HG02623 (cell line): ENCODE measurements around the gene PRIM2.
A peak's percentile ranks its signal among the peaks of the same experiment; 100 is the strongest.
"Not testable (repeated sequence)": the region's sequence is repeated elsewhere in the genome, so short reads cannot be mapped to it uniquely, and the experiment has no call there.

Source experiments
- ATAC-seq: cut with Tn5 transposase; IDR thresholded peaks from one replicate; pipeline ENCODE4 v1.9.1; 2021; ENCODE audit warnings: moderate library complexity; ENCODE audit not compliant: unreplicated experiment

The PRIM2 gene

DNA sequence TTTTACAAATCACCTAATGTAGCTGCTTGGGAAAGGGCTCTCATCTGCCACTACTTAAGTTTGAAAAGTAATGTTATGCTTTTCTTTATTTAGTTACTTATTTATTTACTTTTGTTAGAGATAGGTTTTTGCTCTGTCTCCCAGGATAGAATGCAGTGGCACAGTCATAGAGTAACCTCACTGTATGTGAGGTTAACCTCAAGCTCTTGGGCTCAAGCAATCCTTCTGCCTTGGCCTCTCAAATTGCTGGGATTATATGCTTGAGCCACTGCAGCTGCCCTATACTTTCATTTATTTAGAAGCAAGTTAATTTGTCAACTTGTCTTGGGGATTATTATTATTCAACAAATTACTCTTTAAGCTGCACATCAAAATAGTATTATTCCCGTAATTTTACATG, 255.4 kb downstream of the PRIM2 start:
- ATAC-seq = not testable (repeated sequence)

DNA sequence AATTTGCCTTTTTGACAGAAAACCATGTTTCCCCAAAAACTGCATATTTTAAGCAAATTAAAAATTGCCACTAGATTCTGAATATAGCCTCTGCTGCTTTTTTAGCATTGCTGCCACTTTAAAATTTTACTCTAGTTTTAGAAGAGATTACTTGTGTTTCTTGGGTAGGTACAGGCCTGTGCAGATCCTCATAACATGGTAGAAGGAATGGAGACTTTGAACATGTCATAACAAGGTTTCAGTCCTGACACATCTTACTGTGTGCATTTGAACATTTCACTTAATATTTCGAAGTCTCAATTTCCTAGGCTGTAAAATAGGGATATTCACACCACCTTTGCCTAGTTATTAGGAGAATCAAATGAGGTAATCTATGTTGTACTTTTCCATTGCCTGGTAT, 259.6 kb downstream of the PRIM2 start:
- not testable (repeated sequence) for ATAC-seq

DNA sequence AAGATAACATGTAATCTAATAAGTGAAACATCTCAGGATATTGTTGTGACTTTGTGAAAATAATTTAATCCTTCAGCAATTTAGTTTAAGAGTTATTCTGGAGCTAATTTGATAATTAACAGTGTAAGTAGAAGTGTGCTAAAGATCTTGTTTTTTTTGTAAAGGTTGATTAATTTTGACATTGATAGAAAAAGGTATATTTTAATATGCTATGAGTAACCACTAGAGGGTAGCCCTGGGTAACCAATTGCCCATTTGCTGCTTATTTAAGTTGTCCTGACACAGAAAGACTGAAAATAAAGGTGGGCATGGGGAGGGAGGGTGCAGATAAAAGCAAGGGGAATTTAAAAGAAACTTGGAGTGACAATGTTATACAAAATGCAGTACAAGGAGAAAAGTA, 262.1 kb downstream of the PRIM2 start:
- not testable (repeated sequence) for ATAC-seq

DNA sequence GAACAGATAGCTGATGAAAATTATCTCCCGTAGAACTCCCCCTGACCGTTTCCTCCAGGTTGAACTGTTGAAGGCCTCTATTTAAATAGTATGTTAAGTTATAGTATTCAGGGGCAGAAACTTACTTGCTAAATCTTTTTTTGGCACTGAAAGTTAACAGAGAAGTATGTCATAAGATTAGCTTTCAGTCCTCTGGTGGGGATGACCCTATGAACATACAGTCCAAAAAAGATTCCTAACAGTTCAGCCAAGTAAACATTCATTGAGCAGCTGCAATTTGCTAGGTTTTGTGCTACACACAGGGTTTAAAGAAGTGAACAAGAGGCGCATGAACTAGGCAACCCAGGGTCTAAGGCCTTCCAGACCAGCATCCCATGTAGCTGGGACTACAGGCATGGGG, 264.2 kb downstream of the PRIM2 start:
- ATAC-seq = not testable (repeated sequence)

DNA sequence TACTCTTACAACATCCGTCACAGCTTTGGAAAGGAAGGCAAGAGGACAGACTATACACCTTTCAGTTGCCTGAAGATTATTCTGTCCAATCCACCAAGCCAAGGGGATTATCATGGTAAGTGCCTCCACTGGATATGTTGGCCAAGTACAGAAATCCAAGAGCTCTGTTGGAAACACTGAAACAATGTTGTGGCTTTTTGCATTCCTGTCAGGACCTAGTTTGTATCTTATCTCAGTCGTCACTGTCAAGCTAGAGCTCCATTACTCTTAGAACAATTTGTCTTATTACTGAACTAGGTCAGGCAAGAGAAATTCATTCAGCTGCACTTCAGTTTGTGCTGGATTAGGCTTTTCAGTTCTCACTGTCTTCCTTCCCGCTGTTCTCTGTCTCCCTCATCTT, 283.7 kb downstream of the PRIM2 start:
- not testable (repeated sequence) for ATAC-seq

DNA sequence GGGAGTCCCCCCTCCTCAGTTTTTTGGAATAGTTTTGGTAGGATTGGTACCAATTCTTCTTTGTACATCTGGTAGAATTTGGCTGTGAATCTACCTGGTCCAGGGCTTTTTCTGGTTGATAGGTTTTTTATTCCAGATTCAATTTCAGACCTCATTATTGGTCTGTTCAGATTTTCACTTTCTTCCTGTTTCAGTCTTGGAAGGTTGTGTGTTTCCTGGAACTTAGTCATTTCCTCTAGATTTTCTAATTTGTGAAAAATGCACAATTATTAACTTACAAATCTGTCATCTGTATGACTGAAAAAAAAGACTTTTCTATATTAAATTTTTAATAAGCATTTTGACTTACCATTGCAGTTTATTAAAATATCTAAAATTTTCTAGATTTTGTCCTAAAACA, 287.9 kb downstream of the PRIM2 start:
- not testable (repeated sequence) for ATAC-seq

DNA sequence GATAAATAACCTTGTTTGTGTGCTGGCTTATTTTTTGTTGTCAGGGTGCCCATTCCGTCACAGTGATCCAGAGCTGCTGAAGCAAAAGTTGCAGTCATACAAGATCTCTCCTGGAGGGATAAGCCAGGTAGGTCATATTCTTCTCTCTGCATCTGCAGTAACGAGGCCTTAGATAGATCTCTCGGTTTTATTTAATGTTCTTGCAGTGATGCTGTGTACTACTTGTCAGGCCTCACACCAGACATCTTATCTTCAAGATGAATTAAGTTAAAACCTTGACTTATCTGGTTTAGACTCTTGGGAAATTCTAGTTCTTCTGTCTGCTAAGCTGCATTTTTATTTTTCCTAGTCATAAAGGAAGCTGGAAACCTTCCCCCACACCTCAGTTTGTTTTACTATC, 288.9 kb downstream of the PRIM2 start:
- not testable (repeated sequence) for ATAC-seq

DNA sequence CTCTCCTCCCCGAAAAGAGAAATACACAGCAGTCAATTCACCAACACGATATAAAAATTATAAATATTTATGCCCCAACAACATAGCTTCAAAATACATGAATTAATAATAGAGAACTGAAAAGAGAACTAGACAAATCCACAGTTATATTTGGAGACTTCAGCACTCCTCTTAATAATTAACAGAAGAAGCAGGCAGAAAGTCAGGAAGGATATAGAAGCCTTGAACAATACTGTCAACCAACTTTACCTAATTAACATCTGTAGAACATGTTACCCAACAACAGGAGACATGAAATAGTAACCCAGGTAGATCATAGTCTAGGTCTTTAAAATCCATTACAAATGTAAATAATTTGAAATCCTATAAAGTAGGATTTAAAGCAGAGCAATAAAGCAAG, 293.2 kb downstream of the PRIM2 start:
- ATAC-seq = not testable (repeated sequence)

DNA sequence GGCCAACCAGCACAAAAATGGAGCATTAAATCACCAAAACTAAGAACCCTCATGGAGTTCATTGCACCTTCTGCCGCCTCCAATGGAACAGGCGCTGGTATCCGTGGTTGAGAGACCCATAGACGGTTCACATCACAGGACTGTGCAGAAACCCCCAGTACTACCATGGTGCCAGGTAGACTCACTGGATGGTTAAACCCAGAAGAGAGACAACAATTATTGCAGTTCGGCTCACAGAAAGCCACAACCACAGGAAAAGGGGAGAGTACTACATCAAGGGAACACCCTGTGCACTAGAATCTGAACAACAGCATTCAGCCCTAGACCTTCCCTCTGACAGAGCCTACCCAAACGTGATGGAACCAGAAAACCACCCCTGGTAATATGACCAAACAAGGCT, 301.5 kb downstream of the PRIM2 start:
- not testable (repeated sequence) for ATAC-seq

DNA sequence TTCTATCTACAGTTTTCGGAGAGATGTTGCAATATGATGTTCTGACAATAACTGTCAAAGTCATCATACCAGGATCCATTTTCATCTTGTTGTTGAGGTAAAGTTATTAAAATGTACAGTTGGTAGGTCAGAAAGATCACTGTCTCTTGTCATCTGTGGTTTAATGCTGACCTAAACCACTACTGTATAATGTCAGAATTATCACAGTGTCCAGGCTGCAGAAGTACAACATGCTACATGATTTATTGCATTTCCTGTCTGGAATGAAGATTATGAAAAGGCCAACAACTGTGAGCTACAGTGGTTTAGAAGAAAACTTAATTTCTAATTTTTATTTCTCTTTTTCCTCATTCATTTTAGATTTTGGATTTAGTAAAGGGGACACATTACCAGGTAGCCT, 314.3 kb downstream of the PRIM2 start:
- ATAC-seq = not testable (repeated sequence)

DNA sequence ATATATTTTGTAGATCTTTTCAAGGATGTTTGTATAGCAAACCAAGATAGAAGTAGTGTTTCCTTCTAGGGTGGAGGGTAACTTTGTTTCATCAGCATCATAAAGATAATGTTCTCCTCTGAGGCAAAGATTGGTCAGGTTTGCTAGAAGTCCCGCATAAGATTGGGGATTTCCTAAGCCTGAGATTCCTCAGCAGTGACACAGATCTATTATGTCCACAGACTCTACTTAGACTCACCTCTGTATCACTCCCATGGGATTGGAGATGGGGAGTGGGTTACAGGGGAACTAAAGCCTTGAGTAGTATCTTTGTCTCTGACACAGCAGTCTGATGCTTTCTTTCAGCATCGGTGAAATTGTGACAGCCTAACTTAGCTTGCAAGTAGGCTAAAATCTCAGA, 341.1 kb downstream of the PRIM2 start:
- not testable (repeated sequence) for ATAC-seq

DNA sequence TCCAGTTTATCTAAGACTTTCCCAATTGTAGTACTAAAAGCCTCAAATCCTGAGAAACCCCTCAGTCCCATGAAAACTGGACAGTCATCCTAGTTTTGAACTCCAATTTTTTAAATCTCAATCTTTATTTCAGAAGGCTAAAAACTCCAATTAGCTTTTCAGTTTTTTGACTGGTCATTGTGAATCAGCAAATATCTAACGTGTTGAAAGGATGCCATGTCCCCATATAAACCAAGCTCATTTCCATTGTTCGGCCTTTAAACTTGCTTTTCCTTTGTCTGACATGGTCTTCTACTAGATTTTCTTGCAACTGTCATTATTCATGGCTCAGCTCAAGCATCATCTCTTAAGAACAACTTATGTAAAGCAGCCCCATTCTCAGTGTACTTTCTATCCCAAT, 342.4 kb downstream of the PRIM2 start:
- not testable (repeated sequence) for ATAC-seq

DNA sequence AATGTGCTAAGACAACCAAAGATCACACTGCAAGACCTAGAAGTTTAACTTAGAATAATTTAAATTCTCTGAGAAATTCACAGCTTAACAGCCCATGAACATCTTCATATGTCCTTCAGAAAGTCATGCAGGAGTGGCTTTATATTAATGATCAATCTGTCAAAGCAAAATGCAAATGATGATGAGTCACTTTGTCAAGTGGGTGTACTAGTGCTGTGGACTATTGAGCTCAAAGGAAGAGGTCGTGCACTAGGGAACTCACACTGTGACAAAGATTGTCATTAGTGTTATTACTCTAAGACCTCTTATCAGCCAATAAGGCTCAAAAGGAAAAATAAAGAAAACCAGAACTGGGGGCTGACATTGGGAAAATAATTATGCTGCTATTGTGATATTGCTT, 343.5 kb downstream of the PRIM2 start:
- ATAC-seq = not testable (repeated sequence)

DNA sequence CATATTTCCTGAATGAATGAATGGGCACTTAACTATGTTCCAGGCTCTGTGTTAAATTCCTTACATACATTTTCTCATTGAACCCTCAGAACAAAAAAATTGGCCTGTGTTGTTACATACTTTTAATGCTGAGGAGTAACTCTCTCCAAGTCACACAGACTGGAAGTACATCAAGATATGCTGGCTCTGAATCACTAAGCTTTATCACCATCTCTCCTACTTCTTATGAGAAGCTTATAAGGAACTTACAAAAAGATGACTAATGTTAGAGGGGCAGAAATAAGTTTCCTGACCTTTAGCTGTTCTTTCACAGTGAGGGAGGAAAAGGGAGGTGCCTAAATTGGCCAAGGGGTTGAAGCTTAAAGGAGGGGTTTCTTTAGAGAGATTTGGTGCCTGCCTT, 350.7 kb downstream of the PRIM2 start:
- ATAC-seq = not testable (repeated sequence)

DNA sequence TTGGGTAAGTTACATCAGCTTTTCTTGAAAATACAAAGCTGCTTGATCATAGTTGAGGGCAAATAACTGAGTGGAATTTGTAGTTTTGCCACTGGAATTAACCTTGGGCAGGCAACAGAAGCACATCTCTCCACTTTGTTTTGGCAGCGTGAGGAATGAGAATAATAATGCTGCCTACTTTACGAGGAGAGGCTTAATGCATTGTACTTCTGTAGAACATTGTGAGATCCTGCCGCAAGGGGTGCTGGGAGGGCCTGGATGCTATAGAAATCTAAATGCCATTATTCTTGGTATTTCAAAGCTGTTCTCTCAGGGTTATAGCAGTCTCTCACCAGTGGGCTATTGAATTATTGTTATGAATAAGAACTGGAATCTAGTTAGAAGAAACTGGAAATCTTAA, 353.8 kb downstream of the PRIM2 start:
- not testable (repeated sequence) for ATAC-seq

DNA sequence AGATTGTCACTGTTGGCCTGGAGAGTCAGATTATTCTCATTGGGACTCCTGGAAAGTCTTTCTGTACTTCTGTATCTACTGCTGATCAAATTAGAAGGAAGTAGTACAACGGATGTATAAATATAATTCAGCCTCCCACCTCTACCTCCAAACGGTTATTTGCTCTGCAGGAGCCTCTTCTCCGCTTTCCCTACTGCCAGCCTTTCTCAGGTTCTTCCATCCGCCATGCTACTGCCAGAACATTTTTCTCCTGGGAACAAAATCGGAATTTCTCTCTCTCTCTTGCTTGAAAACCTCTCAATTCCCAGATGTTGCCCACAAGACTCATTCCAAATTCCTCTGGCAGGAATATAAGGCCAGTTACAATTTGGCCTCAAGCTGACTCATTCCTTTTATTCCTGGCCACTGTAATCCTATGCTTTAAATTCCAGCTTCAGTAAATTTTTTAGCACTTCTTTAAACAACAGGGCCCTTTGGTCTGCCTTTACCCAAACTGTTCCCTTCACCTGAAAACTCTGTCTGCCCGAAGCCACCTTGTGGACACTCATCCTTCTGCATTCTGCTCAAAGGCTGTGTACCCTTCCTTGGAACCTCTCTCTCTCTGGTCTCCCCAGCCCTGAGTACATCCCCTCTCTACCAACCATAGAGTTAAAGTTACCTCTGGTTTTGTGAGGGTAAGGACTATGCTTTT, 354.7 kb downstream of the PRIM2 start:
- peak; percentile 45 for ATAC-seq

DNA sequence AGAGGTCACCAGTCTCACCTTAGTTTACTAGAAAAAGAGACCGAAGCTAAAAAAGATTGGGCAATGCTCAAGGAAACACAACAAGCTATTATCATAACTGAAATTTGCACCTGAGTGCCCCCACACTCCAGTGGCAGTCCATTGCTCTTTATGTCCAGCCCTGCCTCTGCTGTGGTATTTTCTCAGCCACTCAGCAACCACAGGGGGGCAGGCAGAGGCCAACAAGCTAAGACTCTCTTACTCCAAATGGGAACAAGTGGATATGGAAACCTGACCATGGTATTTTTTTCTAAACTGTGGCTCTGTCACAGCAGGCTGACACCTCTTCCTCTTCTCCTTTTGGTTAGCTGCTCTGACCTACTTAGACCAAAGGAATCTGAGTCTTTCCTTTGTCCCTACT, 355.9 kb downstream of the PRIM2 start:
- not testable (repeated sequence) for ATAC-seq

DNA sequence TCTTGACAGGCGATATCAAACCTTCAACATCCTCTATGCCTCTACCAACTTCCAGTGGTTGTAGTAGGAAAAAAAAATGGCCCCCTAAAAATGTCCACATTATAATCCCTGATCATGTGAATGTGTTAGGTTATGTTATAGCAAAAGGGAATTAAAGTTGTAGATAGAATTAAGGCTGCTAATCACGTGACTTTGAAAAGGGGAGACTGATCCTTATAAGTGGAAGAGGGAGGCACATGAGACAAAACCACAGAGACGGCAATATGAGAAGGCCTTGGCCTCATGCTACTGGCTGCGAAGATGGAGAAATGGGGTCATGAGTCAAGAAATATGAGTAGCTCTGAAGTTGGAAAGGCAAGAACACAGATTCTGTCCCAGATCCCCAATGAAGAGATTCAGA, 358.0 kb downstream of the PRIM2 start:
- ATAC-seq = not testable (repeated sequence)

DNA sequence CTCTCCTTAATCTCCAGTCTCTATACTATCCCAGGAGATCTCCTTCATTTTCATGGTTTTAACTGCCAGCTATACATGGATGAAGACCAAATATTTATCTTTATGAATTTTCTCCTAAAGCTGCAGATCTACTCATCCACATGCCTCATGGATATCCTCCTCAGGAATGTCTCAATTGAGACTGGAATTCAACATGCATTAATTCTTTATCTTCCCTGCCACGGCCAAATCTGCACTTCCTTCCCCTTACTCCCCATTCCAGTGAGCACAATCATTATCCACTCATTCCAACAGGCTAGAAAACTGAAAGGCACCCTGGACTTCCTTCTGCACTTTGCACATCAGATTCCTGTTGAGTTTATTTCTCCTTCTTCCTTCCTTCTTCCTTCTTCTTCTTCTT, 379.0 kb downstream of the PRIM2 start:
- ATAC-seq = not testable (repeated sequence)
